Measurements from ENCODE around the gene DAPK1.

The DAPK1 gene

GRCh38 chr9:87733273-87734052 is 235.8 kb downstream of the DAPK1 start:
- H3K27me3 ChIP-seq (ENCODE audit: control insufficient read depth in 1 of 2, insufficient read depth in 1 of 2, low read length in 2 of 2): no peaks in the 10 kb centered on the region
- no peak overlapping the region for H2BK15ac ChIP-seq (ENCODE audit: low read depth, poor library complexity, severe bottlenecking)
- WGBS: 97% methylated on average over 4 of the region's 7 CpGs
- H2AK5ac ChIP-seq (ENCODE audit: low read length, severe bottlenecking): no peak overlapping the region
- H2BK120ac ChIP-seq (ENCODE audit: low read depth, low read length): no peak overlapping the region
- H3K4me1 ChIP-seq (ENCODE audit: control insufficient read depth, insufficient read depth, low read depth, low read length): peaks cover 1% of the 10 kb centered on the region
- no peak overlapping the region for H2BK12ac ChIP-seq (ENCODE audit: low read length in 2 of 2)
- no peak overlapping the region for H4K91ac ChIP-seq (ENCODE audit: low read length)
- H3K36me3 ChIP-seq (ENCODE audit: control insufficient read depth in 1 of 2, insufficient read depth in 2 of 2, low read depth in 1 of 2, low read length in 2 of 2): peaks cover 15 to 41% of the 10 kb centered on the region in 2 experiments
- H3K18ac ChIP-seq (ENCODE audit: low read depth in 1 of 2, low read length in 2 of 2): no peak overlapping the region
- H3K9ac ChIP-seq (ENCODE audit: low read length): no peak overlapping the region
- H3K4me2 ChIP-seq (ENCODE audit: low read length, poor library complexity, severe bottlenecking): no peak overlapping the region
- no peak overlapping the region for H3K27ac ChIP-seq (ENCODE audit: low read length, poor library complexity, severe bottlenecking)
- peaks cover 13% of the 10 kb centered on the region for H3K79me1 ChIP-seq (replicated peaks; ENCODE audit: low read length, poor library complexity, severe bottlenecking)
- H4K8ac ChIP-seq (ENCODE audit: low read length): no peak overlapping the region
- H3K23ac ChIP-seq (ENCODE audit: low read length in 2 of 2): no peak overlapping the region
- H2AFZ ChIP-seq (ENCODE audit: low read depth, low read length): no peak overlapping the region
- H2BK5ac ChIP-seq (ENCODE audit: low read depth, low read length, poor library complexity, severe bottlenecking): no peak overlapping the region
- DNase-seq: no peak
- no peak overlapping the region for H3K4ac ChIP-seq (ENCODE audit: low read depth in 1 of 2, low read length in 2 of 2)
- H3K4me3 ChIP-seq (ENCODE audit: insufficient read depth in 1 of 2, low read depth in 1 of 2, low read length in 2 of 2): no peak overlapping the region
- no peak overlapping the region for H3K14ac ChIP-seq (ENCODE audit: low read length in 2 of 2)
- H3K9me3 ChIP-seq (ENCODE audit: control insufficient read depth, low read length): no peaks in the 10 kb centered on the region

GRCh38 chr9:87734106-87734505 is 236.4 kb downstream of the DAPK1 start:
- Histone ChIP-seq H3K27ac (ENCODE audit: low read length, poor library complexity, severe bottlenecking) (no peak overlapping the region), H3K14ac (ENCODE audit: low read length in 2 of 2) (no peak overlapping the region), H3K4me2 (ENCODE audit: low read length, poor library complexity, severe bottlenecking) (no peak overlapping the region), H2BK12ac (ENCODE audit: low read length in 2 of 2) (no peak overlapping the region), H2AK5ac (ENCODE audit: low read length, severe bottlenecking) (no peak overlapping the region), H3K79me1 (replicated peaks; ENCODE audit: low read length, poor library complexity, severe bottlenecking) (peaks cover 8% of the 10 kb centered on the region), H2BK15ac (ENCODE audit: low read depth, poor library complexity, severe bottlenecking) (no peak overlapping the region), H4K8ac (ENCODE audit: low read length) (no peak overlapping the region), H3K4me3 (ENCODE audit: insufficient read depth in 1 of 2, low read depth in 1 of 2, low read length in 2 of 2) (no peak overlapping the region), H3K27me3 (ENCODE audit: control insufficient read depth in 1 of 2, insufficient read depth in 1 of 2, low read length in 2 of 2) (no peaks in the 10 kb centered on the region), H3K9me3 (ENCODE audit: control insufficient read depth, low read length) (no peaks in the 10 kb centered on the region), H2BK120ac (ENCODE audit: low read depth, low read length) (no peak overlapping the region), H3K23ac (ENCODE audit: low read length in 2 of 2) (no peak overlapping the region), H2AFZ (ENCODE audit: low read depth, low read length) (no peak overlapping the region), H3K4me1 (ENCODE audit: control insufficient read depth, insufficient read depth, low read depth, low read length) (peaks cover 1% of the 10 kb centered on the region), H3K4ac (ENCODE audit: low read depth in 1 of 2, low read length in 2 of 2) (no peak overlapping the region), H3K18ac (ENCODE audit: low read depth in 1 of 2, low read length in 2 of 2) (no peak overlapping the region), H3K36me3 (ENCODE audit: control insufficient read depth in 1 of 2, insufficient read depth in 2 of 2, low read depth in 1 of 2, low read length in 2 of 2) (peaks cover 12 to 34% of the 10 kb centered on the region in 2 experiments), H2BK5ac (ENCODE audit: low read depth, low read length, poor library complexity, severe bottlenecking) (no peak overlapping the region), H4K91ac (ENCODE audit: low read length) (no peak overlapping the region), H3K9ac (ENCODE audit: low read length) (no peak overlapping the region)
- WGBS: 93% methylated on average over 2 of the region's 2 CpGs
- no peak for DNase-seq

GRCh38 chr9:87739546-87739945 is 241.9 kb downstream of the DAPK1 start:
- Histone ChIP-seq H2BK5ac (ENCODE audit: low read depth, low read length, poor library complexity, severe bottlenecking) (no peak overlapping the region), H2AFZ (ENCODE audit: low read depth, low read length) (no peak overlapping the region), H4K91ac (ENCODE audit: low read length) (no peak overlapping the region), H3K9ac (ENCODE audit: low read length) (no peak overlapping the region), H3K79me1 (replicated peaks; ENCODE audit: low read length, poor library complexity, severe bottlenecking) (no peaks in the 10 kb centered on the region), H3K4ac (ENCODE audit: low read depth in 1 of 2, low read length in 2 of 2) (no peak overlapping the region), H3K27me3 (ENCODE audit: control insufficient read depth in 1 of 2, insufficient read depth in 1 of 2, low read length in 2 of 2) (no peaks in the 10 kb centered on the region), H3K14ac (ENCODE audit: low read length in 2 of 2) (no peak overlapping the region), H3K4me1 (ENCODE audit: control insufficient read depth, insufficient read depth, low read depth, low read length) (no peaks in the 10 kb centered on the region), H2BK15ac (ENCODE audit: low read depth, poor library complexity, severe bottlenecking) (no peak overlapping the region), H2AK5ac (ENCODE audit: low read length, severe bottlenecking) (no peak overlapping the region), H4K8ac (ENCODE audit: low read length) (no peak overlapping the region), H2BK120ac (ENCODE audit: low read depth, low read length) (no peak overlapping the region), H3K4me2 (ENCODE audit: low read length, poor library complexity, severe bottlenecking) (no peak overlapping the region), H3K9me3 (ENCODE audit: control insufficient read depth, low read length) (peaks cover 6% of the 10 kb centered on the region), H3K18ac (ENCODE audit: low read depth in 1 of 2, low read length in 2 of 2) (no peak overlapping the region), H3K23ac (ENCODE audit: low read length in 2 of 2) (no peak overlapping the region), H2BK12ac (ENCODE audit: low read length in 2 of 2) (no peak overlapping the region), H3K4me3 (ENCODE audit: insufficient read depth in 1 of 2, low read depth in 1 of 2, low read length in 2 of 2) (no peak overlapping the region), H3K27ac (ENCODE audit: low read length, poor library complexity, severe bottlenecking) (no peak overlapping the region), H3K36me3 (ENCODE audit: control insufficient read depth in 1 of 2, insufficient read depth in 2 of 2, low read depth in 1 of 2, low read length in 2 of 2) (no peaks in the 10 kb centered on the region)
- 87% methylated on average over 2 of the region's 3 CpGs for WGBS
- DNase-seq: no peak

GRCh38 chr9:87740209-87740608 is 242.5 kb downstream of the DAPK1 start:
- 100% methylated on average over 2 of the region's 3 CpGs for WGBS
- H3K27ac ChIP-seq (ENCODE audit: low read length, poor library complexity, severe bottlenecking): no peak overlapping the region

More at GRCh38 chr9:87740209-87740608, 242.5 kb downstream of the DAPK1 start:
- Histone ChIP-seq H3K4me3 (ENCODE audit: insufficient read depth in 1 of 2, low read depth in 1 of 2, low read length in 2 of 2) (no peak overlapping the region), H3K9me3 (ENCODE audit: control insufficient read depth, low read length) (peaks cover 6% of the 10 kb centered on the region), H3K27me3 (ENCODE audit: control insufficient read depth in 1 of 2, insufficient read depth in 1 of 2, low read length in 2 of 2) (no peaks in the 10 kb centered on the region), H3K4me2 (ENCODE audit: low read length, poor library complexity, severe bottlenecking) (no peak overlapping the region), H2AFZ (ENCODE audit: low read depth, low read length) (no peak overlapping the region), H3K36me3 (ENCODE audit: control insufficient read depth in 1 of 2, insufficient read depth in 2 of 2, low read depth in 1 of 2, low read length in 2 of 2) (no peaks in the 10 kb centered on the region), H4K8ac (ENCODE audit: low read length) (no peak overlapping the region), H3K4me1 (ENCODE audit: control insufficient read depth, insufficient read depth, low read depth, low read length) (no peaks in the 10 kb centered on the region), H2BK5ac (ENCODE audit: low read depth, low read length, poor library complexity, severe bottlenecking) (no peak overlapping the region), H2BK12ac (ENCODE audit: low read length in 2 of 2) (no peak overlapping the region), H3K79me1 (replicated peaks; ENCODE audit: low read length, poor library complexity, severe bottlenecking) (no peaks in the 10 kb centered on the region), H3K23ac (ENCODE audit: low read length in 2 of 2) (no peak overlapping the region), H2AK5ac (ENCODE audit: low read length, severe bottlenecking) (no peak overlapping the region), H3K14ac (ENCODE audit: low read length in 2 of 2) (no peak overlapping the region), H3K9ac (ENCODE audit: low read length) (no peak overlapping the region), H4K91ac (ENCODE audit: low read length) (no peak overlapping the region), H2BK15ac (ENCODE audit: low read depth, poor library complexity, severe bottlenecking) (no peak overlapping the region), H3K4ac (ENCODE audit: low read depth in 1 of 2, low read length in 2 of 2) (no peak overlapping the region), H2BK120ac (ENCODE audit: low read depth, low read length) (no peak overlapping the region), H3K18ac (ENCODE audit: low read depth in 1 of 2, low read length in 2 of 2) (no peak overlapping the region)
- DNase-seq: no peak

All from mesenchymal stem cell (in vitro differentiated cells and primary cell).